Measurements from ENCODE around the gene MCHR1.
"Not testable (repeated sequence)": the region's sequence is repeated elsewhere in the genome, so short reads cannot be mapped to it uniquely, and the experiment has no call there.

MCHR1 gene

GRCh38 chr22:40694411-40694810, 15.1 kb downstream of the MCHR1 start:
- DNase-seq, result no peak

GRCh38 chr22:40701274-40701673, 22.0 kb downstream of the MCHR1 start:
- no peak for DNase-seq

- no peak for DNase-seq
Measured at GRCh38 chr22:40703174-40703573, 23.9 kb downstream of the MCHR1 start.

GRCh38 chr22:40703736-40704135, 24.5 kb downstream of the MCHR1 start:
- DNase-seq, result no peak

GRCh38 chr22:40705918-40706682, 26.8 kb downstream of the MCHR1 start:
- DNase-seq, result no peak

GRCh38 chr22:40707154-40707553, 27.9 kb downstream of the MCHR1 start:
- no peak for DNase-seq

GRCh38 chr22:40708177-40708576, 28.9 kb downstream of the MCHR1 start:
- no peak for DNase-seq

- DNase-seq, result no peak
Measured at GRCh38 chr22:40709752-40710413, 30.6 kb downstream of the MCHR1 start.

- DNase-seq, result no peak
Measured at GRCh38 chr22:40712311-40712710, 33.0 kb downstream of the MCHR1 start.

GRCh38 chr22:40714499-40715337, 35.4 kb downstream of the MCHR1 start:
- DNase-seq, result no peak

- no peak for DNase-seq
Measured at GRCh38 chr22:40716116-40716515, 36.8 kb downstream of the MCHR1 start.

GRCh38 chr22:40717657-40718056, 38.4 kb downstream of the MCHR1 start:
- not testable (repeated sequence) for DNase-seq

GRCh38 chr22:40718250-40719204, 39.2 kb downstream of the MCHR1 start:
- DNase-seq, result no peak

GRCh38 chr22:40719599-40719998, 40.3 kb downstream of the MCHR1 start:
- no peak for DNase-seq

- not testable (repeated sequence) for DNase-seq
Measured at GRCh38 chr22:40720156-40720537, 40.9 kb downstream of the MCHR1 start.

GRCh38 chr22:40720538-40721256, 41.4 kb downstream of the MCHR1 start:
- no peak for DNase-seq

- DNase-seq, result no peak
Measured at GRCh38 chr22:40721266-40721665, 42.0 kb downstream of the MCHR1 start.

- no peak for DNase-seq
Measured at GRCh38 chr22:40723396-40723933, 44.2 kb downstream of the MCHR1 start.

- peak; percentile 38 for DNase-seq
Measured at GRCh38 chr22:40726514-40726913, 47.2 kb downstream of the MCHR1 start.

- peak; percentile 18 for DNase-seq
Measured at GRCh38 chr22:40727070-40727963, 48.0 kb downstream of the MCHR1 start.
